ENCODE measurements around the gene TLNRD1.
"Not testable (repeated sequence)": the region's sequence is repeated elsewhere in the genome, so short reads cannot be mapped to it uniquely, and the experiment has no call there.

TLNRD1 gene

GRCh38 chr15:81000624-81001151, at the start of gene TLNRD1:
TLNRD1 (plus strand) TSS chr15:81000923; CDS start chr15:81002272, 1,349 bp downstream.
- peaks cover 0 to 9% of the 10 kb centered on the region in 2 donors for H3K36me3 ChIP-seq (ENCODE audit: control insufficient read depth in 1 of 2, insufficient read depth in 2 of 2, low read length in 2 of 2)
- H3K27me3 ChIP-seq (ENCODE audit: low read depth, low read length), result no peaks in the 10 kb centered on the region
- peak within 1 kb of the TSS; percentile 88 for H3K27ac ChIP-seq (ENCODE audit: low read length)
- H3K9me3 ChIP-seq (ENCODE audit: control insufficient read depth in 1 of 2, low read length in 2 of 2), result no peaks in the 10 kb centered on the region
- peak within 1 kb of the TSS; percentile 76 to 77 for H3K4me3 ChIP-seq (ENCODE audit: low read depth in 1 of 2, low read length in 2 of 2)
- H3K4me1 ChIP-seq (ENCODE audit: control insufficient read depth in 1 of 2, insufficient read depth in 2 of 2, low read length in 2 of 2), result peaks cover 1 to 25% of the 10 kb centered on the region in 2 donors

- Histone ChIP-seq H3K4me1 (ENCODE audit: control insufficient read depth in 1 of 2, insufficient read depth in 2 of 2, low read length in 2 of 2) (no peaks in the 10 kb centered on the region), H3K27me3 (ENCODE audit: low read depth, low read length) (no peaks in the 10 kb centered on the region), H3K36me3 (ENCODE audit: control insufficient read depth in 1 of 2, insufficient read depth in 2 of 2, low read length in 2 of 2) (peaks cover 36 to 54% of the 10 kb centered on the region in 2 donors), H3K4me3 (ENCODE audit: low read depth in 1 of 2, low read length in 2 of 2) (no peak overlapping the region), H3K27ac (ENCODE audit: low read length) (no peak overlapping the region), H3K9me3 (ENCODE audit: control insufficient read depth in 1 of 2, low read length in 2 of 2) (no peaks in the 10 kb centered on the region)
These were observed 48.8 kb upstream of the TLNRD1 start for GRCh38 chr15:80951941-80952340.

- Histone ChIP-seq H3K27ac (ENCODE audit: low read length) (no peak overlapping the region), H3K4me3 (ENCODE audit: low read depth in 1 of 2, low read length in 2 of 2) (no peak overlapping the region), H3K9me3 (ENCODE audit: control insufficient read depth in 1 of 2, low read length in 2 of 2) (no peaks in the 10 kb centered on the region), H3K4me1 (ENCODE audit: control insufficient read depth in 1 of 2, insufficient read depth in 2 of 2, low read length in 2 of 2) (no peaks in the 10 kb centered on the region), H3K36me3 (ENCODE audit: control insufficient read depth in 1 of 2, insufficient read depth in 2 of 2, low read length in 2 of 2) (peaks cover 28 to 41% of the 10 kb centered on the region in 2 donors), H3K27me3 (ENCODE audit: low read depth, low read length) (no peaks in the 10 kb centered on the region)
These were observed 47.4 kb upstream of the TLNRD1 start for GRCh38 chr15:80953001-80953952.

GRCh38 chr15:80953953-80954778, 46.6 kb upstream of the TLNRD1 start:
- Histone ChIP-seq H3K4me1 (ENCODE audit: control insufficient read depth in 1 of 2, insufficient read depth in 2 of 2, low read length in 2 of 2) (no peaks in the 10 kb centered on the region), H3K9me3 (ENCODE audit: control insufficient read depth in 1 of 2, low read length in 2 of 2) (no peaks in the 10 kb centered on the region), H3K27me3 (ENCODE audit: low read depth, low read length) (no peaks in the 10 kb centered on the region), H3K4me3 (ENCODE audit: low read depth in 1 of 2, low read length in 2 of 2) (no peak overlapping the region), H3K36me3 (ENCODE audit: control insufficient read depth in 1 of 2, insufficient read depth in 2 of 2, low read length in 2 of 2) (peaks cover 19 to 36% of the 10 kb centered on the region in 2 donors), H3K27ac (ENCODE audit: low read length) (no peak overlapping the region)

GRCh38 chr15:80955571-80956452, 44.9 kb upstream of the TLNRD1 start:
- not testable (repeated sequence) for H3K27me3 ChIP-seq (ENCODE audit: low read depth, low read length); H3K4me3 ChIP-seq (ENCODE audit: low read depth in 1 of 2, low read length in 2 of 2); H3K9me3 ChIP-seq (ENCODE audit: control insufficient read depth in 1 of 2, low read length in 2 of 2); H3K4me1 ChIP-seq (ENCODE audit: control insufficient read depth in 1 of 2, insufficient read depth in 2 of 2, low read length in 2 of 2); H3K27ac ChIP-seq (ENCODE audit: low read length)
- H3K36me3 ChIP-seq (ENCODE audit: control insufficient read depth in 1 of 2, insufficient read depth in 2 of 2, low read length in 2 of 2), result peaks cover 3 to 22% of the 10 kb centered on the region in 2 donors

- Histone ChIP-seq H3K27ac (ENCODE audit: low read length) (no peak overlapping the region), H3K27me3 (ENCODE audit: low read depth, low read length) (no peaks in the 10 kb centered on the region), H3K4me1 (ENCODE audit: control insufficient read depth in 1 of 2, insufficient read depth in 2 of 2, low read length in 2 of 2) (no peaks in the 10 kb centered on the region), H3K36me3 (ENCODE audit: control insufficient read depth in 1 of 2, insufficient read depth in 2 of 2, low read length in 2 of 2) (peaks cover 0 to 8% of the 10 kb centered on the region in 2 donors), H3K4me3 (ENCODE audit: low read depth in 1 of 2, low read length in 2 of 2) (no peak overlapping the region), H3K9me3 (ENCODE audit: control insufficient read depth in 1 of 2, low read length in 2 of 2) (no peaks in the 10 kb centered on the region)
These were observed 43.2 kb upstream of the TLNRD1 start for GRCh38 chr15:80957556-80957955.

- Histone ChIP-seq H3K27me3 (ENCODE audit: low read depth, low read length) (no peaks in the 10 kb centered on the region), H3K9me3 (ENCODE audit: control insufficient read depth in 1 of 2, low read length in 2 of 2) (no peaks in the 10 kb centered on the region), H3K4me1 (ENCODE audit: control insufficient read depth in 1 of 2, insufficient read depth in 2 of 2, low read length in 2 of 2) (no peaks in the 10 kb centered on the region), H3K36me3 (ENCODE audit: control insufficient read depth in 1 of 2, insufficient read depth in 2 of 2, low read length in 2 of 2) (peaks cover 0 to 8% of the 10 kb centered on the region in 2 donors), H3K27ac (ENCODE audit: low read length) (no peak overlapping the region), H3K4me3 (ENCODE audit: low read depth in 1 of 2, low read length in 2 of 2) (no peak overlapping the region)
These were observed 42.7 kb upstream of the TLNRD1 start for GRCh38 chr15:80957976-80958375.

GRCh38 chr15:80958818-80959495, 41.8 kb upstream of the TLNRD1 start:
- H3K4me1 ChIP-seq (ENCODE audit: control insufficient read depth in 1 of 2, insufficient read depth in 2 of 2, low read length in 2 of 2), result no peaks in the 10 kb centered on the region
- H3K27ac ChIP-seq (ENCODE audit: low read length), result no peak overlapping the region
- H3K9me3 ChIP-seq (ENCODE audit: control insufficient read depth in 1 of 2, low read length in 2 of 2), result no peaks in the 10 kb centered on the region
- H3K36me3 ChIP-seq (ENCODE audit: control insufficient read depth in 1 of 2, insufficient read depth in 2 of 2, low read length in 2 of 2), result peaks cover 0 to 5% of the 10 kb centered on the region in 2 donors
- no peaks in the 10 kb centered on the region for H3K27me3 ChIP-seq (ENCODE audit: low read depth, low read length)
- no peak overlapping the region for H3K4me3 ChIP-seq (ENCODE audit: low read depth in 1 of 2, low read length in 2 of 2)

GRCh38 chr15:80965454-80965853, 35.3 kb upstream of the TLNRD1 start:
- not testable (repeated sequence) for H3K27ac ChIP-seq (ENCODE audit: low read length); H3K9me3 ChIP-seq (ENCODE audit: control insufficient read depth in 1 of 2, low read length in 2 of 2); H3K27me3 ChIP-seq (ENCODE audit: low read depth, low read length); H3K36me3 ChIP-seq (ENCODE audit: control insufficient read depth in 1 of 2, insufficient read depth in 2 of 2, low read length in 2 of 2); H3K4me3 ChIP-seq (ENCODE audit: low read depth in 1 of 2, low read length in 2 of 2)
- peaks cover 0 to 16% of the 10 kb centered on the region in 2 donors for H3K4me1 ChIP-seq (ENCODE audit: control insufficient read depth in 1 of 2, insufficient read depth in 2 of 2, low read length in 2 of 2)
